GM23248 (cell line): Measurements from ENCODE around the gene GRB10. TPM values are rescaled to one million over a fixed set of nuclear protein-coding genes. Genes with fewer than 3 reads are reported as not detected.

Source experiments
- DNase-seq: peaks from one replicate; pipeline ENCODE4 v3.0.0-alpha.2; 2015
- H2AFZ ChIP-seq: fragments of 200-600 bp; sonication (generic); 2 replicates; pipeline ENCODE4 v1.6.1; 2016; ENCODE audit warnings: antibody characterized with exemption
- H3F3A ChIP-seq: fragments of 200-600 bp; sonication (generic); 2 replicates; pipeline ENCODE4 v1.6.1; 2016; ENCODE audit warnings: mild to moderate bottlenecking, antibody characterized with exemption, mixed run types; ENCODE audit not compliant: insufficient read depth
- H3K27ac ChIP-seq: fragments of 200-600 bp; sonication (generic); 2 replicates; pipeline ENCODE4 v1.5.1; 2016; ENCODE audit warnings: mild to moderate bottlenecking
- H3K27me3 ChIP-seq: fragments of 200-600 bp; sonication (generic); replicated peaks from 2 replicates; pipeline ENCODE4 v1.6.1; 2016; ENCODE audit warnings: mild to moderate bottlenecking; ENCODE audit not compliant: insufficient read depth
- H3K36me3 ChIP-seq: fragments of 200-600 bp; sonication (generic); 2 replicates; pipeline ENCODE4 v1.6.1; 2016; ENCODE audit warnings: low read depth, mild to moderate bottlenecking
- H3K4me1 ChIP-seq: fragments of 200-600 bp; sonication (generic); 2 replicates; pipeline ENCODE4 v1.6.1; 2016; ENCODE audit warnings: mild to moderate bottlenecking; ENCODE audit not compliant: insufficient read depth
- H3K4me2 ChIP-seq: fragments of 200-600 bp; sonication (generic); one replicate; pipeline ENCODE4 v1.6.1; 2016; ENCODE audit warnings: mild to moderate bottlenecking; ENCODE audit not compliant: unreplicated experiment
- H3K4me3 ChIP-seq: fragments of 200-600 bp; sonication (generic); 2 replicates; pipeline ENCODE4 v1.5.1; 2016; ENCODE audit warnings: mild to moderate bottlenecking
- H3K79me2 ChIP-seq: fragments of 200-600 bp; sonication (generic); 2 replicates; pipeline ENCODE4 v1.6.1; 2016; ENCODE audit warnings: mild to moderate bottlenecking; ENCODE audit not compliant: insufficient read depth
- H3K9ac ChIP-seq: fragments of 200-600 bp; sonication (generic); 2 replicates; pipeline ENCODE4 v1.6.1; 2016; ENCODE audit warnings: mild to moderate bottlenecking
- H3K9me2 ChIP-seq: fragments of 200-600 bp; sonication (generic); 2 replicates; pipeline ENCODE4 v1.6.1; 2016; ENCODE audit warnings: mixed run types, mild to moderate bottlenecking, moderate library complexity; ENCODE audit not compliant: insufficient read depth
- H3K9me3 ChIP-seq: fragments of 200-600 bp; sonication (generic); one replicate; pipeline ENCODE4 v1.6.1; 2017; ENCODE audit warnings: low read depth
- H4K20me1 ChIP-seq: fragments of 200-600 bp; sonication (generic); 2 replicates; pipeline ENCODE4 v1.6.0; 2016; ENCODE audit not compliant: insufficient read depth
- EZH2 ChIP-seq: fragments of 200-600 bp; sonication (generic); IDR thresholded peaks from 2 replicates; pipeline ENCODE4 v1.6.1; 2018; ENCODE audit warnings: antibody characterized with exemption, mild to moderate bottlenecking; ENCODE audit not compliant: insufficient read depth, poor library complexity, severe bottlenecking
- EZH2phosphoT487 ChIP-seq: fragments of 200-600 bp; sonication (generic); IDR thresholded peaks from 2 replicates; pipeline ENCODE4 v1.6.1; 2018; ENCODE audit warnings: antibody characterized with exemption, moderate library complexity, mild to moderate bottlenecking, low read depth; ENCODE audit not compliant: insufficient read depth
- WGBS, 2 experiments: methylation state at CpG; one replicate each; pipeline ENCODE4 v1.1.6; 2015 to 2017; ENCODE audit warnings: low lambda C conversion rate in 2 of 2, low coverage in 1 of 2; ENCODE audit errors: missing lambda C conversion rate in 2 of 2; 5-methylcytosine and 5-hydroxymethylcytosine counted together
- in situ Hi-C: fragments of 300-500 bp; cut with MboI; formaldehyde crosslinking; loops from 2 replicates; pipeline ENCODE4 v1.15.0; 2020
- polyA plus RNA-seq: library from polyadenylated mRNA; unstranded; fragments of >200 nt; fragmentation: Nextera tagmentation; extraction: Ambion mirVana; gene quantifications from 2 replicates; pipeline ENCODE4 v1.2.1, GENCODE V29; 2016
- total RNA-seq: library from RNA; depleted of rRNA; stranded (reverse); fragments of >200 nt; shearing (Covaris generic); gene quantifications from 2 replicates; pipeline ENCODE4 v1.2.3, GENCODE V29; 2014

Gene GRB10
- total and polyA plus RNA-seq, 2 experiments from 2014 or later: 12.9 to 25.9 TPM

GRCh38 chr7:50762337-50762736, 20.4 kb downstream of the GRB10 start:
- Histone ChIP-seq H3K4me1 (no peaks in the 10 kb centered on the region), H3K27me3 (no peaks in the 10 kb centered on the region), H3F3A (no peaks in the 10 kb centered on the region), H3K9me3 (no peaks in the 10 kb centered on the region), H2AFZ (no peak overlapping the region), H4K20me1 (peaks cover 8% of the 10 kb centered on the region), H3K9ac (no peak overlapping the region), H3K36me3 (no peaks in the 10 kb centered on the region), H3K4me2 (no peak overlapping the region), H3K4me3 (no peak overlapping the region), H3K27ac (no peak overlapping the region), H3K79me2 (peaks cover 100% of the 10 kb centered on the region), H3K9me2 (no peaks in the 10 kb centered on the region)
- WGBS, 2 experiments: 77 to 89% methylated on average over 2 of the region's 2 CpGs
- TF ChIP-seq EZH2phosphoT487: no peak
- no peak for TF ChIP-seq EZH2
- no peak for DNase-seq
- in situ Hi-C loops: no loop called here

- WGBS, 2 experiments: 90 to 92% methylated on average over 7 of the region's 7 CpGs
- Histone ChIP-seq H3K9me2 (no peaks in the 10 kb centered on the region), H3K4me1 (no peaks in the 10 kb centered on the region), H3K9ac (no peak overlapping the region), H3K36me3 (no peaks in the 10 kb centered on the region), H3F3A (no peaks in the 10 kb centered on the region), H3K9me3 (no peaks in the 10 kb centered on the region), H3K27ac (no peak overlapping the region), H4K20me1 (peaks cover 8% of the 10 kb centered on the region), H3K4me2 (no peak overlapping the region), H3K79me2 (peaks cover 100% of the 10 kb centered on the region), H3K27me3 (no peaks in the 10 kb centered on the region), H3K4me3 (no peak overlapping the region), H2AFZ (no peak overlapping the region)
- in situ Hi-C loops: no loop called here
- DNase-seq: no peak
- TF ChIP-seq EZH2: no peak
- no peak for TF ChIP-seq EZH2phosphoT487
Measured at GRCh38 chr7:50761713-50762112, 21.0 kb downstream of the GRB10 start.

GRCh38 chr7:50757703-50758390, 24.8 kb downstream of the GRB10 start:
- no peaks in the 10 kb centered on the region for H3K9me3 ChIP-seq
- no peaks in the 10 kb centered on the region for H3K9me2 ChIP-seq
- peaks cover 99% of the 10 kb centered on the region for H3K79me2 ChIP-seq
- H3K4me2 ChIP-seq: no peak overlapping the region
- H3K27ac ChIP-seq: no peak overlapping the region
- peaks cover 5% of the 10 kb centered on the region for H4K20me1 ChIP-seq
- no peak overlapping the region for H3K9ac ChIP-seq
- no peaks in the 10 kb centered on the region for H3F3A ChIP-seq
- TF ChIP-seq EZH2phosphoT487 (no peak), EZH2 (no peak)
- H3K27me3 ChIP-seq: no peaks in the 10 kb centered on the region
- H3K4me3 ChIP-seq: no peak overlapping the region
- DNase-seq: no peak
- H3K36me3 ChIP-seq: no peaks in the 10 kb centered on the region
- H3K4me1 ChIP-seq: no peaks in the 10 kb centered on the region
- in situ Hi-C loops: no loop called here
- no peak overlapping the region for H2AFZ ChIP-seq
- 91 to 93% methylated on average over 10 of the region's 10 CpGs for WGBS, 2 experiments

GRCh38 chr7:50756180-50756579, 26.5 kb downstream of the GRB10 start:
- Histone ChIP-seq H3K9me2 (no peaks in the 10 kb centered on the region), H3K27ac (no peak overlapping the region), H2AFZ (no peak overlapping the region), H4K20me1 (peaks cover 5% of the 10 kb centered on the region), H3F3A (no peaks in the 10 kb centered on the region), H3K9ac (no peak overlapping the region), H3K4me1 (no peaks in the 10 kb centered on the region), H3K9me3 (no peaks in the 10 kb centered on the region), H3K4me3 (no peak overlapping the region), H3K27me3 (no peaks in the 10 kb centered on the region), H3K36me3 (no peaks in the 10 kb centered on the region), H3K4me2 (no peak overlapping the region), H3K79me2 (peaks cover 99% of the 10 kb centered on the region)
- DNase-seq: no peak
- in situ Hi-C loops: no loop called here
- TF ChIP-seq EZH2 (no peak), EZH2phosphoT487 (no peak)
- 89 to 91% methylated on average over 9 of the region's 9 CpGs for WGBS, 2 experiments
